Measurements from ENCODE around the gene TUBB8B.
"Not testable (repeated sequence)": the region's sequence is repeated elsewhere in the genome, so short reads cannot be mapped to it uniquely, and the experiment has no call there.

DNA sequence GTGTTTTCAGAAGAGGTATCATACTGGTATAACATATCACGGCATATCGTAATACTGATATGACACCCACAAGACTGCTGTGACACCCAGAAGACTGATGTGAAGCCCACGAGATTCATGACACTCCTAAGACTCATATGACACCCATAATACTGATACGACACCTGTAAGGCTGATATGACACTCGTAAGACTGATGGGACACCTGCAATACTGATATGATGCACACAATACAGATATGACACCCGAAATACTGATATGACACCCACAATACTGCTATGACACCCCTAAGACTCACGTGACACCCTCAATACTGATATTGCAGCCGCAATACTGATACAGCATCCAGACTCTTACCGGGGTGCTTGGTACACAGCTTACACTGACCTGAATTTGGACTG, 18.3 kb upstream of the TUBB8B start:
- not testable (repeated sequence) for TF ChIP-seq POLR2A, POLR2AphosphoS5, EP300 (IDR thresholded peaks at IDR 0.05)
- TF ChIP-seq, protein P1, sequence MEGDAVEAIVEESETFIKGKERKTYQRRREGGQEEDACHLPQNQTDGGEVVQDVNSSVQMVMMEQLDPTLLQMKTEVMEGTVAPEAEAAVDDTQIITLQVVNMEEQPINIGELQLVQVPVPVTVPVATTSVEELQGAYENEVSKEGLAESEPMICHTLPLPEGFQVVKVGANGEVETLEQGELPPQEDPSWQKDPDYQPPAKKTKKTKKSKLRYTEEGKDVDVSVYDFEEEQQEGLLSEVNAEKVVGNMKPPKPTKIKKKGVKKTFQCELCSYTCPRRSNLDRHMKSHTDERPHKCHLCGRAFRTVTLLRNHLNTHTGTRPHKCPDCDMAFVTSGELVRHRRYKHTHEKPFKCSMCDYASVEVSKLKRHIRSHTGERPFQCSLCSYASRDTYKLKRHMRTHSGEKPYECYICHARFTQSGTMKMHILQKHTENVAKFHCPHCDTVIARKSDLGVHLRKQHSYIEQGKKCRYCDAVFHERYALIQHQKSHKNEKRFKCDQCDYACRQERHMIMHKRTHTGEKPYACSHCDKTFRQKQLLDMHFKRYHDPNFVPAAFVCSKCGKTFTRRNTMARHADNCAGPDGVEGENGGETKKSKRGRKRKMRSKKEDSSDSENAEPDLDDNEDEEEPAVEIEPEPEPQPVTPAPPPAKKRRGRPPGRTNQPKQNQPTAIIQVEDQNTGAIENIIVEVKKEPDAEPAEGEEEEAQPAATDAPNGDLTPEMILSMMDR (IDR thresholded peaks at IDR 0.05): not testable (repeated sequence)

Measured in gastroesophageal sphincter (tissue), 3 donors.